Astrocyte of the spinal cord (primary cell): ENCODE data around the gene DDX60.

Experiments
- DNase-seq: peaks from one replicate; pipeline ENCODE4 v3.0.0; 2011; ENCODE audit warnings: low read depth, low spot score
- H3K4me3 ChIP-seq: 2 replicates; pipeline ENCODE4 v1.5.1; 2011; ENCODE audit warnings: low read depth, mild to moderate bottlenecking, low read length, moderate library complexity
- CTCF ChIP-seq: IDR thresholded peaks from 2 replicates; pipeline ENCODE4 v1.5.1; 2012; ENCODE audit warnings: low read depth, mild to moderate bottlenecking, low read length, inconsistent platforms
- in situ Hi-C: cut with HindIII; loops from 2 replicates; pipeline ENCODE4 v1.10.0; 2017; ENCODE audit warnings: low sequenced_read_pairs

The DDX60 gene

DNA sequence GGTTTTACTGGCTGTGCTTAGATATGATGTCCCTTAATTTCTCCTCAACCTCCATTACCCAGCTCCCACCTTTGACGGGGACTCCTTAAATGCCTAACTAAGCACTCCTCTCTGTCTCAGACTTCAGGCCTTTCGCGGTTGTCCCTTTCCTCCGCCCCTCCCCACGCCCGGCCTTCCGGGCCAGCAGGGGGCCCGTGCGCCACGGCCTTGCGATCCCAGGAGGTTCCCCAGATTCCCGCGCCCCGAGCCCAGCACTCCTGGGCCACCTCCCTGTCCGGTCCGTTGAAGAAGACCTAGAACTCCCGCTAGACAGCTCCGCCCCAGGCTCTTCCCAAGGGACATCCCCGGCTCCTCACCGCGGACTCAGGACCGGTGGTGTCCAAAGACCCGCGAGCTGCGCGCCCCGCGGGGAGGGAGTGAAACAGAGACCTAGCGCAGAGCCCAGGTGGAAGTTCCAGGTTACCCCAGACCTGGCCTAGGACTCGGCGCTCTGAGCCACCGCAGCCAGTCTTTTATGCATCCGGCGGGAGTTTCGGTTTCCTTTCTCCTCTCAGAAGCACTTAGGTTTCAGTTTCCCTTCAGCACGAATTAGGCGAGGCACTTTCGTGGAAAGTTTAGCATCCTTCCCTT is at the start of gene DDX60:
Gene DDX60 (minus strand): TSS at position 487 of the 630 bp plus-strand sequence. CDS start 7,493 bp downstream, outside the sequence.
- in situ Hi-C loops, result no loop called here
- peak; percentile 82 for DNase-seq
- peak; percentile 49 for TF ChIP-seq CTCF
- peak within 1 kb of the TSS; percentile 88 for H3K4me3 ChIP-seq

- no peak for TF ChIP-seq CTCF
- DNase-seq, result no peak
- in situ Hi-C loops, result no loop called here
Measured at GRCh38 chr4:168367065-168367464, 48.5 kb upstream of the DDX60 start.

DNA sequence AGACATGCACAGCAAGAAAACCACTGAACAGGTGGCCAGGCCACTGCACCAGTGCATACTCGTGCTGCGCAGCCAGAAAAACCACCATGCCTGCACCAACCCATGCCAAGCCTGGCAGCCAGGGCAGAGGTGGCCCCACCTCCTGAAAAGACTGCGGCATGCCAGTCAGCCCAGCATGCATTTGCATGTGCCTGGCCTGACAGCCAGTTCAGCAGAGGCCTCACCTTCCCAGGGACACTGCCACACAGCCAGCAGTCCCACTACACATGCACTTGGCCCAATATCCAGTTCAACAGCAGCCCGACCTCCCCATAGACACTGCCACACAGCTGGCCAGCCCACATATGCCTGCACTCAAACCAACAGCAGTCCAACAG is 43.5 kb upstream of the DDX60 start:
- no peak overlapping the region for H3K4me3 ChIP-seq
- no peak for DNase-seq
- in situ Hi-C loops, result no loop called here
- no peak for TF ChIP-seq CTCF

More at GRCh38 chr4:168367065-168367464, 48.5 kb upstream of the DDX60 start:
- H3K4me3 ChIP-seq, result no peak overlapping the region

DNA sequence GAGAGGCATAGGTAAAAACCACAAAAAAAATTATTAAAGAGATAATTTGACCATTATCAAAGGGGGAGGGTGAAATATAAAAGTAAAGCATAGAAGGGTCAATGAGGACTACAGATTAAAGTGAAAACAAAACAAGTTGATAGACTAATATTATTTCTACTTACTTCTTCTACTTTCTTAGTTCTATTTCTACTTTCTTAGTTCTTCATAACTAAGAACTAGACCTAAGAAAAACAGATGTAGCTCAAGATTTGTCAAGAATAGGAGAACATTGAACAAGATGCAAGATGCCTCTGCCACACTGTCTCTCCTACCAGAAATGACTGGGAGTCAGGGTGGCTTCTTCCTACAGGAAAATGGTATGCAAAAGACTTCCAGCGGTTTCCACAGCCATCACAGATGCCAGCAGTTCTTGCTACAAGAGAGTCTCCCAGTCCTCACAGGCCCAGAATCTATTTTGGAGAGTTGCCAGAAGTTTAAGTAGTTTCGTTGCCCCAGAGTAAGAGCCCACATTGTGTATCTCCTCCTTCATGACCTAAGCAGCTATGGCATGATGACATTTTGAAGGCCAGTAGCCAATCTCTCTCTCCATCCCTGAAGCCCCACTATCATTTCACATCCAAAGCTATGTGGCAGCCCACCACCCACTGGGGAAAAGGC is 42.9 kb upstream of the DDX60 start:
- DNase-seq, result no peak
- in situ Hi-C loops, result no loop called here
- no peak overlapping the region for H3K4me3 ChIP-seq
- no peak for TF ChIP-seq CTCF

- TF ChIP-seq CTCF, result no peak
- H3K4me3 ChIP-seq, result no peak overlapping the region
- in situ Hi-C loops, result no loop called here
- DNase-seq, result no peak
Measured at GRCh38 chr4:168360271-168360670, 41.7 kb upstream of the DDX60 start.

DNA sequence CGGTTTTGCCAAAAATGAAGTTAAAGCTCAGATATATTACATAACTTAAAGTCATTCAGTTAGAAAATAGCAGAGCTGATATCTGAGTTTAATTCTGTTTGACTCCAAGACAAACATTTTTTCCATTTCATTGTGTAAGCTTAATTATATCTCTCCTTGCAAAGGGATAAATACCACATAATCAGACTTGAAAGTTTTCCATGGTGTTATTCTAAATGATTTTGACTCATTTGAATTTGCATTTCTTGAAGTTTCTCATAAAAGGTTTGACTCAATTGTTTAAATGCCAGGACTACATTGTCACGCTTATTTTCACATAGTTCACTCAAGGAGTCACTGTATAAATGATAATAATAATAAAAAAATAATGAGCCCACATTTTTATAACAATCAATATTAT is 39.4 kb upstream of the DDX60 start:
- DNase-seq, result no peak
- no peak overlapping the region for H3K4me3 ChIP-seq
- in situ Hi-C loops, result no loop called here
- no peak for TF ChIP-seq CTCF
